KMS-11 (cell line): ENCODE measurements around the gene ZBTB40.

Experiments used
- H2AFZ ChIP-seq: fragments of 200-600 bp; sonication (generic); 2 replicates; pipeline ENCODE4 v1.6.1; 2016; ENCODE audit warnings: antibody characterized with exemption, mixed run types, low read depth
- H3K27ac ChIP-seq: fragments of 200-600 bp; sonication (generic); 2 replicates; pipeline ENCODE4 v1.6.1; 2016; ENCODE audit warnings: mild to moderate bottlenecking, mixed run types
- H3K27me3 ChIP-seq: fragments of 200-600 bp; sonication (generic); 2 replicates; pipeline ENCODE4 v1.6.1; 2017; ENCODE audit warnings: mild to moderate bottlenecking, low read depth, mixed run types, moderate library complexity; ENCODE audit not compliant: insufficient read depth
- H3K36me3 ChIP-seq: fragments of 200-600 bp; sonication (generic); 2 replicates; pipeline ENCODE4 v1.6.1; 2017; ENCODE audit warnings: mild to moderate bottlenecking, mixed run types; ENCODE audit not compliant: insufficient read depth
- H3K4me1 ChIP-seq: fragments of 200-600 bp; sonication (generic); 2 replicates; pipeline ENCODE4 v1.6.1; 2016; ENCODE audit warnings: mild to moderate bottlenecking, low read depth, mixed run types; ENCODE audit not compliant: poor library complexity, severe bottlenecking
- H3K4me2 ChIP-seq: fragments of 200-600 bp; sonication (generic); 2 replicates; pipeline ENCODE4 v1.7.0; 2016; ENCODE audit warnings: mild to moderate bottlenecking, mixed run types
- H3K4me3 ChIP-seq: fragments of 200-600 bp; sonication (generic); IDR thresholded peaks from 2 replicates; pipeline ENCODE4 v1.6.1; 2017; ENCODE audit warnings: low read depth, low read length, mixed read lengths; ENCODE audit not compliant: insufficient read depth
- H3K79me2 ChIP-seq: fragments of 200-600 bp; sonication (generic); 2 replicates; pipeline ENCODE4 v1.6.1; 2016; ENCODE audit warnings: low read depth, mixed run types; ENCODE audit not compliant: insufficient read depth
- H3K9ac ChIP-seq: fragments of 200-600 bp; sonication (generic); 2 replicates; pipeline ENCODE4 v1.6.1; 2016; ENCODE audit warnings: mild to moderate bottlenecking, mixed run types
- H4K20me1 ChIP-seq: fragments of 200-600 bp; sonication (generic); 2 replicates; pipeline ENCODE4 v1.6.1; 2016; ENCODE audit warnings: mild to moderate bottlenecking, mixed run types; ENCODE audit not compliant: insufficient read depth
- TF ChIP-seq, protein P1 (sequence below): fragments of 200-600 bp; sonication (generic); conservative IDR thresholded peaks from 2 replicates; pipeline ENCODE4 v1.6.1; 2017; ENCODE audit warnings: low read depth, mild to moderate bottlenecking, antibody characterized with exemption, low read length, moderate library complexity, mixed read lengths

Gene ZBTB40

DNA sequence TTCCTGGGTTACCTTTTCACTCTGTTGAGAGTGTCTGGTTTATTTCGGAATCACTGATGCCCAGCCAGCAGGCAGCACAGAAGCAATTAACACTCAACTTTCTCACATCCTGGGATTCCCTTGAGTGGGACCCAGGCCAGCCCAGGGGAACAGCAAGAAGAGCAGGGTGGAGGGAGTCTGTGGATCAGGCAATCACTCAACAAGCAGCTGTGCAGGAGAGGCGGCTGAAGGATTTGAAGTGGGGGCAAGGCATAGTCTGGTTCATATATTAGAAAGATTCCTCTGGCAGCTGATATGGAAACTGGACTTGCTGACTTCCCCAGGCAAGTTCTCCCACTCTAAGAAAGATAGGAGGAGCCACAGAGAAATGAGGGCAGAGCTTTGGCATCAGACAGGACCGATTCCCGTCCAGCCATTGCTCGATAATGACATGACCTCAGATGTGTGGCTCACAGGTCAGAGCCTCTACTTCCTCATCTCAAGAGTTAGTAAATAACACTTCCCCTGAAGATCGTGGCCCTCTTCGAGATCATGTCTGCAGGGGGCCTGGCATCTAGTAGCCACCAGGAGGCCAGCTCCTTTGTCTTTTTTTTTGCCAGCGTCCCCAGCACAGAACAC is 124.0 kb downstream of the ZBTB40 start:
- Histone ChIP-seq H3K9ac (no peak overlapping the region), H3K27ac (no peak overlapping the region), H3K79me2 (no peaks in the 10 kb centered on the region), H3K4me3 (no peak overlapping the region), H3K4me1 (no peaks in the 10 kb centered on the region), H4K20me1 (no peaks in the 10 kb centered on the region), H3K4me2 (no peak overlapping the region), H3K27me3 (peaks cover 52% of the 10 kb centered on the region), H3K36me3 (no peaks in the 10 kb centered on the region), H2AFZ (no peak overlapping the region)
- TF ChIP-seq, protein P1, sequence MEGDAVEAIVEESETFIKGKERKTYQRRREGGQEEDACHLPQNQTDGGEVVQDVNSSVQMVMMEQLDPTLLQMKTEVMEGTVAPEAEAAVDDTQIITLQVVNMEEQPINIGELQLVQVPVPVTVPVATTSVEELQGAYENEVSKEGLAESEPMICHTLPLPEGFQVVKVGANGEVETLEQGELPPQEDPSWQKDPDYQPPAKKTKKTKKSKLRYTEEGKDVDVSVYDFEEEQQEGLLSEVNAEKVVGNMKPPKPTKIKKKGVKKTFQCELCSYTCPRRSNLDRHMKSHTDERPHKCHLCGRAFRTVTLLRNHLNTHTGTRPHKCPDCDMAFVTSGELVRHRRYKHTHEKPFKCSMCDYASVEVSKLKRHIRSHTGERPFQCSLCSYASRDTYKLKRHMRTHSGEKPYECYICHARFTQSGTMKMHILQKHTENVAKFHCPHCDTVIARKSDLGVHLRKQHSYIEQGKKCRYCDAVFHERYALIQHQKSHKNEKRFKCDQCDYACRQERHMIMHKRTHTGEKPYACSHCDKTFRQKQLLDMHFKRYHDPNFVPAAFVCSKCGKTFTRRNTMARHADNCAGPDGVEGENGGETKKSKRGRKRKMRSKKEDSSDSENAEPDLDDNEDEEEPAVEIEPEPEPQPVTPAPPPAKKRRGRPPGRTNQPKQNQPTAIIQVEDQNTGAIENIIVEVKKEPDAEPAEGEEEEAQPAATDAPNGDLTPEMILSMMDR: no peak

DNA sequence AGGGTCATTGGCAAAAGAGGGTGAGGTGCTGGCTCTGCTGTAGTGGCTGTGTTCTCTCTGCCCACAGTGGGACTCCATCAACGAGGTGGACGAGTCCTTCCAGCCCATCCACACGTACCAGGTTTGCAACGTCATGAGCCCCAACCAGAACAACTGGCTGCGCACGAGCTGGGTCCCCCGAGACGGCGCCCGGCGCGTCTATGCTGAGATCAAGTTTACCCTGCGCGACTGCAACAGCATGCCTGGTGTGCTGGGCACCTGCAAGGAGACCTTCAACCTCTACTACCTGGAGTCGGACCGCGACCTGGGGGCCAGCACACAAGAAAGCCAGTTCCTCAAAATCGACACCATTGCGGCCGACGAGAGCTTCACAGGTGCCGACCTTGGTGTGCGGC is 124.5 kb downstream of the ZBTB40 start:
- Histone ChIP-seq H3K9ac (no peak overlapping the region), H3K4me3 (no peak overlapping the region), H2AFZ (no peak overlapping the region), H3K79me2 (no peaks in the 10 kb centered on the region), H3K4me2 (no peak overlapping the region), H3K36me3 (no peaks in the 10 kb centered on the region), H3K27me3 (peaks cover 53% of the 10 kb centered on the region), H3K4me1 (no peaks in the 10 kb centered on the region), H3K27ac (no peak overlapping the region), H4K20me1 (no peaks in the 10 kb centered on the region)
- TF ChIP-seq, protein P1: no peak

DNA sequence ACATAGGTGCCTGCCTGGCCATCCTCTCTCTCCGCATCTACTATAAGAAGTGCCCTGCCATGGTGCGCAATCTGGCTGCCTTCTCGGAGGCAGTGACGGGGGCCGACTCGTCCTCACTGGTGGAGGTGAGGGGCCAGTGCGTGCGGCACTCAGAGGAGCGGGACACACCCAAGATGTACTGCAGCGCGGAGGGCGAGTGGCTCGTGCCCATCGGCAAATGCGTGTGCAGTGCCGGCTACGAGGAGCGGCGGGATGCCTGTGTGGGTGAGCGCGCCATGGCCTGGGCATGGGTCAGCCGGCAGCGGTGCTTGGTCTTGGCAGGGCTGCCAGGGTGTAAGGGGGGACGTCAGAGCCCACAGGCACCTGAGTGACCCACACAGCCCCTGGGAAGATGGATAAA is 125.0 kb downstream of the ZBTB40 start:
- TF ChIP-seq, protein P1: no peak
- H4K20me1 ChIP-seq: no peaks in the 10 kb centered on the region
- H3K27ac ChIP-seq: no peak overlapping the region
- no peak overlapping the region for H3K4me3 ChIP-seq
- no peaks in the 10 kb centered on the region for H3K36me3 ChIP-seq
- no peak overlapping the region for H3K9ac ChIP-seq
- no peaks in the 10 kb centered on the region for H3K4me1 ChIP-seq
- H3K27me3 ChIP-seq: peaks cover 53% of the 10 kb centered on the region
- H3K79me2 ChIP-seq: no peaks in the 10 kb centered on the region
- H3K4me2 ChIP-seq: no peak overlapping the region
- no peak overlapping the region for H2AFZ ChIP-seq

DNA sequence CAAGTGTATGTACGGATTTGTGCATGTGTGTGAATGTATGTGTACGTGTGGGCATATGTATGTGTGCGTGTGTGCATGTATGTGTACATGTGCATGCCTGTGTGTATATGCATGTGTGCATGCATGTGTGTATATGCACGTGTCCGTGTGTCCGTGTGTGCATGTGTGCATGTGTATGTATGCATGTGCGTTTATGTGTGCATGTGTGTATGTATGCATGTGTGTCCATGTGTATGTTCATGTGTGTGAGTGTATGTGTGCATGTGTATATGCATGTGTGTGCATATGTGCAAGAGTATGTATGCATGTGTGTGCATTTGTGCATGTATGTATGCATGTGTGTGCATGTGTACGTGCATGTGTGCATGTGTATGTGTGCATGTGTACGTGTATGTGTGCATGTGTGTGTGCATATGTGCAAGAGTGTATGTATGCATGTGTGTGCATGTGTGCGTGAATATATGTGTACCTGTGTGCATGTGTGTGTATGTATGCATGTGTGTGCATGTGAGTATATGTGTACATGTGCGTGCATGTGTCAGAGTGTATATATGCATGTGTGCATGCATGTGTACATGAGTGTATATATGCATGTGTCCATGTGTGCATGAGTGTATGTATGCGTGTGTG is 127.2 kb downstream of the ZBTB40 start:
- TF ChIP-seq, protein P1: no peak
- Histone ChIP-seq H3K79me2 (no peaks in the 10 kb centered on the region), H3K27ac (no peak overlapping the region), H3K36me3 (no peaks in the 10 kb centered on the region), H3K4me3 (no peak overlapping the region), H3K9ac (no peak overlapping the region), H3K4me2 (no peak overlapping the region), H3K4me1 (no peaks in the 10 kb centered on the region), H3K27me3 (peaks cover 48% of the 10 kb centered on the region), H2AFZ (no peak overlapping the region), H4K20me1 (no peaks in the 10 kb centered on the region)
